ENCODE measurements around the gene ANLN. TPM values are rescaled to one million over a fixed set of nuclear protein-coding genes. Genes with fewer than 3 reads are reported as not detected.
A peak's percentile ranks its signal among the peaks of the same experiment; 100 is the strongest.

The ANLN gene, protein sequence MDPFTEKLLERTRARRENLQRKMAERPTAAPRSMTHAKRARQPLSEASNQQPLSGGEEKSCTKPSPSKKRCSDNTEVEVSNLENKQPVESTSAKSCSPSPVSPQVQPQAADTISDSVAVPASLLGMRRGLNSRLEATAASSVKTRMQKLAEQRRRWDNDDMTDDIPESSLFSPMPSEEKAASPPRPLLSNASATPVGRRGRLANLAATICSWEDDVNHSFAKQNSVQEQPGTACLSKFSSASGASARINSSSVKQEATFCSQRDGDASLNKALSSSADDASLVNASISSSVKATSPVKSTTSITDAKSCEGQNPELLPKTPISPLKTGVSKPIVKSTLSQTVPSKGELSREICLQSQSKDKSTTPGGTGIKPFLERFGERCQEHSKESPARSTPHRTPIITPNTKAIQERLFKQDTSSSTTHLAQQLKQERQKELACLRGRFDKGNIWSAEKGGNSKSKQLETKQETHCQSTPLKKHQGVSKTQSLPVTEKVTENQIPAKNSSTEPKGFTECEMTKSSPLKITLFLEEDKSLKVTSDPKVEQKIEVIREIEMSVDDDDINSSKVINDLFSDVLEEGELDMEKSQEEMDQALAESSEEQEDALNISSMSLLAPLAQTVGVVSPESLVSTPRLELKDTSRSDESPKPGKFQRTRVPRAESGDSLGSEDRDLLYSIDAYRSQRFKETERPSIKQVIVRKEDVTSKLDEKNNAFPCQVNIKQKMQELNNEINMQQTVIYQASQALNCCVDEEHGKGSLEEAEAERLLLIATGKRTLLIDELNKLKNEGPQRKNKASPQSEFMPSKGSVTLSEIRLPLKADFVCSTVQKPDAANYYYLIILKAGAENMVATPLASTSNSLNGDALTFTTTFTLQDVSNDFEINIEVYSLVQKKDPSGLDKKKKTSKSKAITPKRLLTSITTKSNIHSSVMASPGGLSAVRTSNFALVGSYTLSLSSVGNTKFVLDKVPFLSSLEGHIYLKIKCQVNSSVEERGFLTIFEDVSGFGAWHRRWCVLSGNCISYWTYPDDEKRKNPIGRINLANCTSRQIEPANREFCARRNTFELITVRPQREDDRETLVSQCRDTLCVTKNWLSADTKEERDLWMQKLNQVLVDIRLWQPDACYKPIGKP
- total RNA-seq, result 18.9 TPM

GRCh38 chr7:36389371-36390198 is at the start of gene ANLN:
TSS of gene ANLN (plus strand) at chr7:36389862. CDS start at chr7:36390027, 165 bp downstream.
- peak within 1 kb of the TSS; percentile 58 to 70 for H3K4me3 ChIP-seq
- no peaks in the 10 kb centered on the region for H3K27me3 ChIP-seq
- H3K9me3 ChIP-seq, result no peaks in the 10 kb centered on the region
- intact Hi-C loops (cut with DNase I), result no loop called here
- peak within 1 kb of the TSS; percentile 70 for H3K27ac ChIP-seq
- H3K4me1 ChIP-seq, result peaks cover 29% of the 10 kb centered on the region
- peak in 1 of 2 donors; percentile 96 for DNase-seq (ENCODE audit: extremely low spot score in 2 of 2)
- H3K36me3 ChIP-seq, result no peaks in the 10 kb centered on the region
- TF ChIP-seq, protein P1, sequence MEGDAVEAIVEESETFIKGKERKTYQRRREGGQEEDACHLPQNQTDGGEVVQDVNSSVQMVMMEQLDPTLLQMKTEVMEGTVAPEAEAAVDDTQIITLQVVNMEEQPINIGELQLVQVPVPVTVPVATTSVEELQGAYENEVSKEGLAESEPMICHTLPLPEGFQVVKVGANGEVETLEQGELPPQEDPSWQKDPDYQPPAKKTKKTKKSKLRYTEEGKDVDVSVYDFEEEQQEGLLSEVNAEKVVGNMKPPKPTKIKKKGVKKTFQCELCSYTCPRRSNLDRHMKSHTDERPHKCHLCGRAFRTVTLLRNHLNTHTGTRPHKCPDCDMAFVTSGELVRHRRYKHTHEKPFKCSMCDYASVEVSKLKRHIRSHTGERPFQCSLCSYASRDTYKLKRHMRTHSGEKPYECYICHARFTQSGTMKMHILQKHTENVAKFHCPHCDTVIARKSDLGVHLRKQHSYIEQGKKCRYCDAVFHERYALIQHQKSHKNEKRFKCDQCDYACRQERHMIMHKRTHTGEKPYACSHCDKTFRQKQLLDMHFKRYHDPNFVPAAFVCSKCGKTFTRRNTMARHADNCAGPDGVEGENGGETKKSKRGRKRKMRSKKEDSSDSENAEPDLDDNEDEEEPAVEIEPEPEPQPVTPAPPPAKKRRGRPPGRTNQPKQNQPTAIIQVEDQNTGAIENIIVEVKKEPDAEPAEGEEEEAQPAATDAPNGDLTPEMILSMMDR (IDR thresholded peaks at IDR 0.05), result no peak
- TF ChIP-seq POLR2AphosphoS5 (IDR thresholded peaks at IDR 0.05; ENCODE audit: insufficient read depth in 1 of 2, low read depth in 1 of 2) (peak; percentile 54 to 61), POLR2A (IDR thresholded peaks at IDR 0.05) (no peak)

DNA sequence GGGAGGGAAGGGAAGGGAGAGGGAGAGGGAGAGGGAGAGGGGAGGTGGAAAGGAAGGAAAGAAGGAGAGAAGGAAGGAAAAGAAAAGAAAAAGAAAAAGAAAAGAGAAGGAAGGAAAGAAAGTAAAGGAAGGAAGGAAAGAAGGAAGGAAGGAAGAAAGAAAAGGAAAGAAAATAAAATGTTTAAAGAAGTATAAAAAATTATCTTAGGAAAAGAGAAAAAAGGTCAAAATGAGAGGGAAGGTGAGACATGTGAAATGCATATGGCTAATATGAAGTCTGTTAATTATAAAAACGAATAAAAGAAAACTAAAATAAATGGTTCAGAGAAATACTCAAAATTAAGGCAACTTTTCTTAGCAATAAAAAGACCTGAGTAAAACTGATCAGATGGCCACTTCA is 46.1 kb upstream of the ANLN start:
- H3K27me3 ChIP-seq, result no peaks in the 10 kb centered on the region
- DNase-seq (ENCODE audit: extremely low spot score in 2 of 2), result no peak
- no peaks in the 10 kb centered on the region for H3K4me1 ChIP-seq
- no peak overlapping the region for H3K4me3 ChIP-seq
- H3K9me3 ChIP-seq, result no peaks in the 10 kb centered on the region
- H3K27ac ChIP-seq, result no peak overlapping the region
- no peaks in the 10 kb centered on the region for H3K36me3 ChIP-seq
- TF ChIP-seq, protein P1 (IDR thresholded peaks at IDR 0.05), result no peak
- TF ChIP-seq POLR2A (IDR thresholded peaks at IDR 0.05) (no peak), POLR2AphosphoS5 (IDR thresholded peaks at IDR 0.05; ENCODE audit: insufficient read depth in 1 of 2, low read depth in 1 of 2) (no peak)
- intact Hi-C loops (cut with DNase I), result no loop called here

GRCh38 chr7:36344622-36345021 is 45.0 kb upstream of the ANLN start:
- H3K4me1 ChIP-seq, result no peaks in the 10 kb centered on the region
- no peak overlapping the region for H3K4me3 ChIP-seq
- H3K36me3 ChIP-seq, result no peaks in the 10 kb centered on the region
- no peaks in the 10 kb centered on the region for H3K9me3 ChIP-seq
- intact Hi-C loops (cut with DNase I), result no loop called here
- no peak for DNase-seq (ENCODE audit: extremely low spot score in 2 of 2)
- TF ChIP-seq POLR2A (IDR thresholded peaks at IDR 0.05) (no peak), POLR2AphosphoS5 (IDR thresholded peaks at IDR 0.05; ENCODE audit: insufficient read depth in 1 of 2, low read depth in 1 of 2) (no peak)
- TF ChIP-seq, protein P1 (IDR thresholded peaks at IDR 0.05), result no peak
- no peak overlapping the region for H3K27ac ChIP-seq
- H3K27me3 ChIP-seq, result no peaks in the 10 kb centered on the region

- DNase-seq (ENCODE audit: extremely low spot score in 2 of 2), result no peak
- no peaks in the 10 kb centered on the region for H3K9me3 ChIP-seq
- no peaks in the 10 kb centered on the region for H3K27me3 ChIP-seq
- H3K4me3 ChIP-seq, result no peak overlapping the region
- no peaks in the 10 kb centered on the region for H3K36me3 ChIP-seq
- H3K4me1 ChIP-seq, result no peaks in the 10 kb centered on the region
- H3K27ac ChIP-seq, result no peak overlapping the region
- TF ChIP-seq POLR2A (IDR thresholded peaks at IDR 0.05) (no peak), POLR2AphosphoS5 (IDR thresholded peaks at IDR 0.05; ENCODE audit: insufficient read depth in 1 of 2, low read depth in 1 of 2) (no peak)
- TF ChIP-seq, protein P1 (IDR thresholded peaks at IDR 0.05), result no peak
- intact Hi-C loops (cut with DNase I), result no loop called here
Observed at GRCh38 chr7:36346260-36346831, 43.3 kb upstream of the ANLN start.
